Mammary epithelial cell (primary cell): ENCODE results near the gene CAMTA1.

Source experiments
- CTCF ChIP-seq, 2 donors: IDR thresholded peaks in 1 of 2; conservative IDR thresholded peaks in 1 of 2; 2 replicates each; pipeline ENCODE4 v1.5.1; 2011 to 2012; ENCODE audit warnings: inconsistent platforms in 2 of 2, low read length in 2 of 2, mild to moderate bottlenecking in 2 of 2, control low read depth in 1 of 2, low read depth in 1 of 2; ENCODE audit not compliant: insufficient read depth in 1 of 2; ENCODE audit errors: extremely low read depth in 1 of 2
- EZH2 ChIP-seq: IDR thresholded peaks from 2 replicates; pipeline ENCODE4 v1.6.1; 2012; ENCODE audit warnings: low read length, inconsistent platforms, borderline replicate concordance

- no peak for TF ChIP-seq CTCF (conservative IDR thresholded peaks at IDR 0.05 in 1 of 2, IDR thresholded peaks at IDR 0.05 in 1 of 2; ENCODE audit: extremely low read depth in 1 of 2, insufficient read depth in 1 of 2, low read depth in 1 of 2, low read length in 2 of 2)
- no peak for TF ChIP-seq EZH2
Measured at GRCh38 chr1:7681401-7681800, 896.1 kb downstream of the CAMTA1 start.
